Measurements from ENCODE around the gene SCN8A.

SCN8A gene

GRCh38 chr12:51675071-51675803, 84.2 kb downstream of the SCN8A start:
- no peak for DNase-seq

GRCh38 chr12:51676875-51677274, 85.8 kb downstream of the SCN8A start:
- DNase-seq: no peak

GRCh38 chr12:51677284-51677968, 86.4 kb downstream of the SCN8A start:
- DNase-seq: no peak

GRCh38 chr12:51678086-51678724, 87.2 kb downstream of the SCN8A start:
- DNase-seq: no peak

- DNase-seq: no peak
These were observed 91.9 kb downstream of the SCN8A start for GRCh38 chr12:51682981-51683380.

GRCh38 chr12:51683763-51684357, 92.8 kb downstream of the SCN8A start:
- DNase-seq: no peak

GRCh38 chr12:51686727-51687126, 95.7 kb downstream of the SCN8A start:
- DNase-seq: no peak

GRCh38 chr12:51687177-51687576, 96.1 kb downstream of the SCN8A start:
- DNase-seq: no peak

GRCh38 chr12:51687614-51688013, 96.6 kb downstream of the SCN8A start:
- DNase-seq: no peak

GRCh38 chr12:51689983-51690382, 99.0 kb downstream of the SCN8A start:
- DNase-seq: no peak

GRCh38 chr12:51692016-51692415, 101.0 kb downstream of the SCN8A start:
- DNase-seq: no peak

- no peak for DNase-seq
These were observed 102.5 kb downstream of the SCN8A start for GRCh38 chr12:51693569-51693968.

- no peak for DNase-seq
These were observed 103.1 kb downstream of the SCN8A start for GRCh38 chr12:51694146-51694545.

GRCh38 chr12:51695241-51696010, 104.4 kb downstream of the SCN8A start:
- no peak for DNase-seq

- DNase-seq: no peak
These were observed 108.2 kb downstream of the SCN8A start for GRCh38 chr12:51699219-51699618.

- DNase-seq: no peak
These were observed 109.9 kb downstream of the SCN8A start for GRCh38 chr12:51700887-51701286.

GRCh38 chr12:51702587-51702986, 111.6 kb downstream of the SCN8A start:
- no peak for DNase-seq

- DNase-seq: no peak
These were observed 114.4 kb downstream of the SCN8A start for GRCh38 chr12:51705450-51705849.

GRCh38 chr12:51706206-51706605, 115.2 kb downstream of the SCN8A start:
- DNase-seq: no peak

- no peak for DNase-seq
These were observed 123.6 kb downstream of the SCN8A start for GRCh38 chr12:51714666-51715065.

- DNase-seq: no peak
These were observed 126.4 kb downstream of the SCN8A start for GRCh38 chr12:51717326-51717925.

- DNase-seq: peak; percentile 79
These were observed 130.4 kb downstream of the SCN8A start for GRCh38 chr12:51721282-51721940.

All from activated CD8-positive, alpha-beta memory T cell treated with anti-CD3 and anti-CD28 coated beads for 24 hours (primary cell).